Activated CD4-positive, alpha-beta T cell treated with anti-CD3 and anti-CD28 coated beads for 36 hours (primary cell): ENCODE results near the gene VSIG10. TPM values are rescaled to one million over a fixed set of nuclear protein-coding genes. Genes with fewer than 3 reads are reported as not detected.
A peak's percentile ranks its signal among the peaks of the same experiment; 100 is the strongest.

Source experiments
- ATAC-seq: fragments of 200-7000 bp; cut with Tn5 transposase; one replicate; pipeline ENCODE4 v1.10.0; 2021; ENCODE audit warnings: mild to moderate bottlenecking, moderate library complexity
- CTCF ChIA-PET: fragments of 350-600 bp; sonication (Branson Sonifier 250); formaldehyde crosslinking; loops from one replicate; lab custom pipeline; 2021; ENCODE audit warnings: antibody characterized with exemption; lab: Charles Lee
- POLR2A ChIA-PET: fragments of 350-600 bp; sonication (Branson Sonifier 250); formaldehyde crosslinking; loops from one replicate; lab custom pipeline; 2021; ENCODE audit warnings: antibody characterized with exemption, inconsistent platforms; lab: Charles Lee
- DNase-seq: peaks from one replicate; pipeline ENCODE4 v3.0.0-alpha.2; 2020
- H3K27ac Mint-ChIP-seq: one replicate; pipeline ENCODE4 v1.8.0; 2021; ENCODE audit warnings: mixed read lengths
- H3K27me3 Mint-ChIP-seq: one replicate; pipeline ENCODE4 v1.8.0; 2021; ENCODE audit warnings: mixed read lengths
- H3K36me3 Mint-ChIP-seq: one replicate; pipeline ENCODE4 v1.8.0; 2021; ENCODE audit warnings: low read depth, mixed read lengths
- H3K4me1 Mint-ChIP-seq: one replicate; pipeline ENCODE4 v1.8.0; 2021; ENCODE audit warnings: mixed read lengths
- H3K4me3 Mint-ChIP-seq: one replicate; pipeline ENCODE4 v1.8.0; 2021; ENCODE audit warnings: mild to moderate bottlenecking, moderate library complexity, mixed read lengths
- H3K9me3 Mint-ChIP-seq: one replicate; pipeline ENCODE4 v1.8.0; 2021; ENCODE audit warnings: low read depth, mixed read lengths
- intact Hi-C, 2 experiments: fragments of 100-400 bp; cut with DNase I in 1 of 2; cut with micrococcal nuclease in 1 of 2; formaldehyde crosslinking; loops; one replicate each; pipeline versions ENCODE4 v1.14.2 to v1.15.1; 2022 to 2024; cut with DNase I, micrococcal nuclease
- total RNA-seq, 2 experiments: library from RNA; stranded (reverse); gene quantifications; one replicate each; pipeline ENCODE4 v1.2.3, GENCODE V29; 2021

Gene VSIG10, protein sequence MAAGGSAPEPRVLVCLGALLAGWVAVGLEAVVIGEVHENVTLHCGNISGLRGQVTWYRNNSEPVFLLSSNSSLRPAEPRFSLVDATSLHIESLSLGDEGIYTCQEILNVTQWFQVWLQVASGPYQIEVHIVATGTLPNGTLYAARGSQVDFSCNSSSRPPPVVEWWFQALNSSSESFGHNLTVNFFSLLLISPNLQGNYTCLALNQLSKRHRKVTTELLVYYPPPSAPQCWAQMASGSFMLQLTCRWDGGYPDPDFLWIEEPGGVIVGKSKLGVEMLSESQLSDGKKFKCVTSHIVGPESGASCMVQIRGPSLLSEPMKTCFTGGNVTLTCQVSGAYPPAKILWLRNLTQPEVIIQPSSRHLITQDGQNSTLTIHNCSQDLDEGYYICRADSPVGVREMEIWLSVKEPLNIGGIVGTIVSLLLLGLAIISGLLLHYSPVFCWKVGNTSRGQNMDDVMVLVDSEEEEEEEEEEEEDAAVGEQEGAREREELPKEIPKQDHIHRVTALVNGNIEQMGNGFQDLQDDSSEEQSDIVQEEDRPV
- 1 to 10 TPM; 6.5 to 8.2 TPM for total RNA-seq

DNA sequence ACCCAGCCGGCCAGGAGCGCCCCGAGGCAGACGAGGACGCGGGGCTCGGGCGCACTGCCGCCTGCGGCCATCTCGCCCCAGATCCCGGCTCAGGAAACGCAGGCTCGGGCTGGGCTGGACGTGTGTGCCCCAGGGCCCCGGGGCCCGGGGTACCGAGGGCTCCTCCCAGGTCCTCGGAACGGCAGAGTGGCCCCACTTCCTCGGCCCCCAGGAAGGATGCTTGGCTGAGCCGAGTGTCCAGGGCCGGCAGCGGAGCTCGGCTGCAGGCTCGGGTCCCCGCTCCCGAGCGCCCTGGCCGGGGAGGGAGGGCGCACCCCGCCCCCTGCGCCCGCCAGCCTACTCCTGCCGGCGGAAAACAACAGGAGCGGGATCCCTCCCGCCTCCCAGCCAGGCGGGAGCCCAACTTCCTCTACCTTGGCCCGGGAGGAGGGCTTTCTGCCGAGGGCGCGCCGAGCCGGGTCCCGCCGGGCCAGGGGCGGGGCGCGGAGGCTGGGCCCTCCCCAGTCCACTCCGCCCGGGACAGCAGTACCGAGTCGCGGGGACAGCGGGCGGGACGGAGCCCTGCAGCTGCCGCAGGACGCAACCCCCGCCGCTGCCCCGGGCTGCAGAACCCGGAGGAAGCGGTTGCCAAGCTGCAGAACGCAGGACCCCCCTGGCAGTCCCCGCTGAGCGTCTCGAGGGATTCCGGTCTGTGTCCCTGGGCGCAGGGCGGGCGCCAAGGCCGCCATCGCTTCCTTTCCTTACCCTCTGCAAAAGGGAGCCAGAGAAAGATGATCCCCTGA lies at the start of gene VSIG10:
Gene VSIG10 (minus strand): TSS at position 411 of the 782 bp plus-strand sequence. CDS start 340 bp downstream, at position 71.
- ChIA-PET CTCF (interaction anchor here (0.9 kb wide), 1 partner anchor 32 kb away, joined by 4 read pairs; the partner anchor contains the start of gene PEBP1), POLR2A (interaction anchor here (0.6 kb wide), 1 partner anchor 69 kb away, joined by 3 read pairs; no protein-coding TSS in a partner anchor)
- Mint-ChIP-seq H3K4me1 (peaks cover 6% of the 10 kb centered on the region), H3K27me3 (peaks cover 19% of the 10 kb centered on the region), H3K9me3 (no peaks in the 10 kb centered on the region), H3K27ac (no peak within 1 kb of the TSS), H3K36me3 (no peaks in the 10 kb centered on the region), H3K4me3 (peak within 1 kb of the TSS; percentile 71)
- DNase-seq (peak; percentile 35), ATAC-seq (peak; percentile 61)
- intact Hi-C loops, result loop anchor here in 1 of 2 experiments (10.0 kb wide), 1 partner anchor 229 kb away; no protein-coding TSS in a partner anchor

DNA sequence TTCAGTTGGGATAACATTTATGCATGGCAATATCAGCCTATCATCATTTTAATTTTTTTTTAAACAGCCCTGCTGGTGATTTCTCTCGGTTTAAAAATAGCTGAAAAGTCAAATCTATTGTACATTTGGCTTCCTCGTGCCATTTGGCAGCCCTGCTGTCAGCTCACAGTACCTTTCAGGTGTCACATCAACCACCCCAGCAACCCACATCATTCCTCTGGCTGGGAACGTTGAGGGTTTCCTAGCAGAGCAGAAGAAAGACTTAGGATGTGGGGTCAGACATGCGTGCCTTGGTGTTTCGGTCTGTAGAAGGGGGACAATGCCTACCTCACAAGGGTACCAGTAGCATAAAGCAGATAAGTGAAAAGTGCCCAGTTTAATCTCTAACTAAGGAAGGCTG lies 47.9 kb upstream of the VSIG10 start:
- Mint-ChIP-seq H3K27ac (no peak overlapping the region), H3K9me3 (no peaks in the 10 kb centered on the region), H3K4me3 (no peak overlapping the region), H3K27me3 (no peaks in the 10 kb centered on the region), H3K4me1 (no peaks in the 10 kb centered on the region), H3K36me3 (peaks cover 25% of the 10 kb centered on the region)
- POLR2A ChIA-PET, result interaction anchor here (0.6 to 1.6 kb wide), 2 partner anchors 16 to 1396 kb away, joined by 3 to 4 read pairs; partner anchors contain the start of gene PEBP1
- DNase-seq, result no peak
- intact Hi-C loops, result no loop called here
- CTCF ChIA-PET, result interaction anchor here (0.9 kb wide), 1 partner anchor 226 kb away, joined by 3 read pairs; no protein-coding TSS in a partner anchor
- ATAC-seq, result no peak

DNA sequence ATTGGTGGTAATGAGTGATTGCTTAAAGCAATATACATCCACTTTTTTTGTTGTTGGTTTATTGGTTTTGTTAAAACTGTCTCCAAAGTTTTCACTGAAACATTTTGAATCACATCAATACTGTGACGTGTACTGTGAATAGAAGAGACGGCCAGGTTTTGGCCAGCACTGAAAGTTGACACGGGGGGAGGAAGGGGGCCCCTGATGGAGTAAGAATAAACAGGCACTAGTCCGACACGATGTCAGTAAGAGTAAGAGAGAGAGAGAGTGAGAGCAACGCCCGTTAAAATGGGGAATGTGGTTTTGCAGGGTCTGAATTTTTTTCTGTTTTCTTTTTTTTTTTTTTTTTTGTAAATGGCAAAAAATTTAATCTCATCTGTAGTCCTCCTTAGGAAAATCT lies 46.8 kb upstream of the VSIG10 start:
- H3K4me1 Mint-ChIP-seq, result no peaks in the 10 kb centered on the region
- ChIA-PET POLR2A (no interaction called here), CTCF (interaction anchor here (0.5 kb wide), 1 partner anchor 215 kb away, joined by 3 read pairs; no protein-coding TSS in a partner anchor)
- no peak for DNase-seq
- ATAC-seq, result no peak
- H3K27ac Mint-ChIP-seq, result peak overlapping the region; percentile 7
- H3K9me3 Mint-ChIP-seq, result no peaks in the 10 kb centered on the region
- no peaks in the 10 kb centered on the region for H3K27me3 Mint-ChIP-seq
- H3K4me3 Mint-ChIP-seq, result no peak overlapping the region
- peaks cover 29% of the 10 kb centered on the region for H3K36me3 Mint-ChIP-seq
- intact Hi-C loops, result no loop called here

DNA sequence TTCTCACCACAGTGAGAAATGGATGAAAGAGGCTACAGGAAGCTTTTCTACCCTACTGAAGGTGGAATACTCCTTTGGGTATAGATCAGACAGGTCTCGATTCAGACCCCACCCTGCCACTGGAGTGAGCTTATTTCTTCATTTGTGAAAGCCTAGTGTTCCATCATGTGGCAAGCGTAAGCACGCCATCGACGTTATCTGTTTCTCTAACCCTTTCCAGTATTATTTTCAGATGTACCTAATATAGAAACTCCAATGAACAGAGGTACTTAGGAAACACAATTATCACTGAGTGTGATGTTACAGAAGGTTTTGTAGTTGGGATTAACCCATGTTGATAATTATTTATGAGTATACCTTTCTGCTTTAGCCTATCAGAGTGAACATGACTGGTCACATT lies 44.5 kb upstream of the VSIG10 start:
- Mint-ChIP-seq H3K36me3 (peaks cover 45% of the 10 kb centered on the region), H3K4me3 (no peak overlapping the region), H3K4me1 (peaks cover 7% of the 10 kb centered on the region), H3K27ac (no peak overlapping the region), H3K27me3 (no peaks in the 10 kb centered on the region), H3K9me3 (no peaks in the 10 kb centered on the region)
- ChIA-PET CTCF (interaction anchor here (0.6 kb wide), 1 partner anchor 98 kb away, joined by 3 read pairs; no protein-coding TSS in a partner anchor), POLR2A (interaction anchor here (1.1 kb wide), 1 partner anchor 12 kb away, joined by 3 read pairs; the partner anchor contains the start of gene PEBP1)
- ATAC-seq (no peak), DNase-seq (no peak)
- intact Hi-C loops, result no loop called here

- Mint-ChIP-seq H3K4me1 (peaks cover 10% of the 10 kb centered on the region), H3K4me3 (no peak overlapping the region), H3K27ac (peak overlapping the region; percentile 67), H3K27me3 (no peaks in the 10 kb centered on the region), H3K9me3 (no peaks in the 10 kb centered on the region), H3K36me3 (peaks cover 55% of the 10 kb centered on the region)
- DNase-seq (no peak), ATAC-seq (no peak)
- POLR2A ChIA-PET, result no interaction called here
- CTCF ChIA-PET, result no interaction called here
- intact Hi-C loops, result no loop called here
Observed at GRCh38 chr12:118145798-118146156, 42.0 kb upstream of the VSIG10 start.

- Mint-ChIP-seq H3K4me1 (peaks cover 10% of the 10 kb centered on the region), H3K4me3 (no peak overlapping the region), H3K9me3 (no peaks in the 10 kb centered on the region), H3K27ac (peak overlapping the region; percentile 67), H3K36me3 (peaks cover 58% of the 10 kb centered on the region), H3K27me3 (no peaks in the 10 kb centered on the region)
- ATAC-seq (no peak), DNase-seq (no peak)
- intact Hi-C loops, result no loop called here
- ChIA-PET CTCF (no interaction called here), POLR2A (no interaction called here)
Observed at GRCh38 chr12:118145113-118145797, 41.4 kb upstream of the VSIG10 start.

DNA sequence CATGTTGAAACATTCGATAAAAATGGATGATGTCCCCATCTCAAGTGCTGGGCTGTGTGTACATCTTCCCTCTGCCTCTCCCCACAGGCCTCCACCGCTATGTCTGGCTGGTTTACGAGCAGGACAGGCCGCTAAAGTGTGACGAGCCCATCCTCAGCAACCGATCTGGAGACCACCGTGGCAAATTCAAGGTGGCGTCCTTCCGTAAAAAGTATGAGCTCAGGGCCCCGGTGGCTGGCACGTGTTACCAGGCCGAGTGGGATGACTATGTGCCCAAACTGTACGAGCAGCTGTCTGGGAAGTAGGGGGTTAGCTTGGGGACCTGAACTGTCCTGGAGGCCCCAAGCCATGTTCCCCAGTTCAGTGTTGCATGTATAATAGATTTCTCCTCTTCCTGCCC lies 40.7 kb upstream of the VSIG10 start:
- Mint-ChIP-seq H3K36me3 (peaks cover 65% of the 10 kb centered on the region), H3K4me1 (peaks cover 12% of the 10 kb centered on the region), H3K27ac (no peak overlapping the region), H3K4me3 (no peak overlapping the region), H3K27me3 (no peaks in the 10 kb centered on the region), H3K9me3 (no peaks in the 10 kb centered on the region)
- no peak for DNase-seq
- ChIA-PET CTCF (no interaction called here), POLR2A (no interaction called here)
- intact Hi-C loops, result no loop called here
- no peak for ATAC-seq

- ATAC-seq (no peak), DNase-seq (no peak)
- no peaks in the 10 kb centered on the region for H3K9me3 Mint-ChIP-seq
- no peaks in the 10 kb centered on the region for H3K27me3 Mint-ChIP-seq
- no peak overlapping the region for H3K27ac Mint-ChIP-seq
- intact Hi-C loops, result no loop called here
- no peak overlapping the region for H3K4me3 Mint-ChIP-seq
- ChIA-PET POLR2A (interaction anchor here (0.6 kb wide), 1 partner anchor 9 kb away, joined by 3 read pairs; no protein-coding TSS in a partner anchor), CTCF (interaction anchor here (1.0 to 1.7 kb wide), 4 partner anchors 20 to 237 kb away, joined by 3 to 4 read pairs (median 4); no protein-coding TSS in a partner anchor)
- peaks cover 61% of the 10 kb centered on the region for H3K36me3 Mint-ChIP-seq
- peaks cover 29% of the 10 kb centered on the region for H3K4me1 Mint-ChIP-seq
Observed at GRCh38 chr12:118140825-118141224, 37.0 kb upstream of the VSIG10 start.

DNA sequence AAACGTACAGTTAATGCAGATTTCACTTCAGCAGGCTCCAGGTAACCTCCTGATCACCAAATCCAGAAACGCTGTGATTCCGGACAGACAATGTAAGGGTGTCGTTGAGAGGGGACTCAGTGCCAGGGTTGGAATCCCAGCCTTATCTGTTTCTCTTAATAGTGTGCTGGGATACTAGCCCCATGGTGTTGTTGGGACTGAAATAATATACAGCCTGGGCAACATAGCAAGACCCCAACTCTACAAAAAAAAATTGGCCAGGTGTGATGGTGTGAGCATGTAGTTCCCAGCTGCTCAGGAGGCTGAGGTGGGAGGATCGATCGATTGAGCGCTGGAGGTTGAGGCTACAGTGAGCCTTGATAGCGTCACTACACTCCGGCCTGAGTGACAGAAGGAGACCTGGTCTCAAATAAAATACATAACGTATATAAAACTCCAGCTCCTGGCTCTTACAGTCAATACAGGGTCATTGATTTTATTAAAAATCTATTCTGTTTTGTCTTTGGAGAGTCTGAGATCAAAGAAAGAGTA lies 33.4 kb upstream of the VSIG10 start:
- ATAC-seq (no peak), DNase-seq (no peak)
- Mint-ChIP-seq H3K4me3 (peak overlapping the region; percentile 88), H3K27ac (peak overlapping the region; percentile 81), H3K27me3 (no peaks in the 10 kb centered on the region), H3K9me3 (no peaks in the 10 kb centered on the region), H3K4me1 (peaks cover 30% of the 10 kb centered on the region), H3K36me3 (peaks cover 36% of the 10 kb centered on the region)
- ChIA-PET CTCF (interaction anchor here (0.6 to 2.1 kb wide), 7 partner anchors 16 to 282 kb away, joined by 3 to 18 read pairs (median 4); partner anchors contain the start of gene RFC5), POLR2A (interaction anchor here (0.6 kb wide), 1 partner anchor 68 kb away, joined by 4 read pairs; no protein-coding TSS in a partner anchor)
- intact Hi-C loops, result loop anchor here (2.0 to 10.0 kb wide), 7 partner anchors 30 to 1528 kb away; partner anchors contain the start of genes FBXO21 (in 1 of the 2), PRKAB1 (in 1 of the 2), SUDS3 (in 1 of the 2) and WSB2 (in 1 of the 2)

- Mint-ChIP-seq H3K9me3 (no peaks in the 10 kb centered on the region), H3K4me1 (peaks cover 33% of the 10 kb centered on the region), H3K36me3 (peaks cover 31% of the 10 kb centered on the region), H3K4me3 (peak overlapping the region; percentile 88), H3K27ac (peak overlapping the region; percentile 81), H3K27me3 (no peaks in the 10 kb centered on the region)
- ChIA-PET POLR2A (interaction anchor here (0.6 to 1.2 kb wide), 5 partner anchors 11 to 252 kb away, joined by 3 to 4 read pairs (median 4); no protein-coding TSS in a partner anchor), CTCF (interaction anchor here (0.6 to 2.1 kb wide), 13 partner anchors 15 to 299 kb away, joined by 3 to 18 read pairs (median 4); partner anchors contain the start of genes RFC5, SUDS3 and VSIG10)
- DNase-seq, result peak; percentile 65
- intact Hi-C loops, result loop anchor here (1.0 to 10.0 kb wide), 12 partner anchors 29 to 1528 kb away; partner anchors contain the start of genes SUDS3 (in 2 of the 2), WSB2 (in 2 of the 2), FBXO21 (in 1 of the 2) and PRKAB1 (in 1 of the 2)
- ATAC-seq, result peak; percentile 26
Observed at GRCh38 chr12:118136559-118137003, 32.8 kb upstream of the VSIG10 start.
